ENCODE data around the gene GATAD2B. TPM values are rescaled to one million over a fixed set of nuclear protein-coding genes. Genes with fewer than 3 reads are reported as not detected.

GATAD2B gene
- total RNA-seq, 1 donor from 2014 or later, result 48.4 TPM

GRCh38 chr1:153880024-153880423, 42.7 kb downstream of the GATAD2B start:
- Histone ChIP-seq H4K20me1 (ENCODE audit: insufficient read depth, low read length) (peaks cover 41% of the 10 kb centered on the region), H3K4me2 (ENCODE audit: low read length) (no peak overlapping the region), H2AFZ (ENCODE audit: low read depth, low read length) (no peak overlapping the region), H3K27ac (ENCODE audit: low read depth, low read length) (no peak overlapping the region), H3K9ac (ENCODE audit: low read length) (peak overlapping the region; percentile 84), H3K4me1 (ENCODE audit: insufficient read depth, low read length) (peaks cover 18% of the 10 kb centered on the region), H3K4me3 (ENCODE audit: insufficient read depth, low read depth, low read length) (no peak overlapping the region), H3K36me3 (ENCODE audit: insufficient read depth, low read length) (no peaks in the 10 kb centered on the region), H3K27me3 (ENCODE audit: insufficient read depth, low read length) (no peaks in the 10 kb centered on the region), H3K9me3 (ENCODE audit: insufficient read depth, low read depth, low read length) (no peaks in the 10 kb centered on the region), H3K79me2 (ENCODE audit: insufficient read depth, low read length) (peaks cover 86% of the 10 kb centered on the region)
- Mint-ChIP-seq H3K4me3 (ENCODE audit: unreplicated experiment) (no peak overlapping the region), H3K9me3 (ENCODE audit: unreplicated experiment) (no peaks in the 10 kb centered on the region), H3K4me1 (ENCODE audit: low read depth, unreplicated experiment) (peaks cover 7% of the 10 kb centered on the region), H3K27ac (ENCODE audit: unreplicated experiment) (no peak overlapping the region), H3K27me3 (ENCODE audit: low read depth, unreplicated experiment) (no peaks in the 10 kb centered on the region), H3K36me3 (ENCODE audit: low read depth, unreplicated experiment) (no peaks in the 10 kb centered on the region)
- DNase-seq (ENCODE audit: low read depth), result no peak
- TF ChIP-seq CTCF (IDR thresholded peaks at IDR 0.05; ENCODE audit: insufficient read depth, low read depth, low read length) (no peak), EZH2 (IDR thresholded peaks at IDR 0.05; ENCODE audit: insufficient read depth, low read length) (no peak)
- FAIRE-seq, result no peak

GRCh38 chr1:153877112-153877511, 45.7 kb downstream of the GATAD2B start:
- Histone ChIP-seq H3K27me3 (ENCODE audit: insufficient read depth, low read length) (no peaks in the 10 kb centered on the region), H3K9ac (ENCODE audit: low read length) (no peak overlapping the region), H3K9me3 (ENCODE audit: insufficient read depth, low read depth, low read length) (no peaks in the 10 kb centered on the region), H3K4me3 (ENCODE audit: insufficient read depth, low read depth, low read length) (no peak overlapping the region), H4K20me1 (ENCODE audit: insufficient read depth, low read length) (peaks cover 56% of the 10 kb centered on the region), H3K79me2 (ENCODE audit: insufficient read depth, low read length) (peaks cover 86% of the 10 kb centered on the region), H2AFZ (ENCODE audit: low read depth, low read length) (no peak overlapping the region), H3K27ac (ENCODE audit: low read depth, low read length) (no peak overlapping the region), H3K4me1 (ENCODE audit: insufficient read depth, low read length) (peaks cover 16% of the 10 kb centered on the region), H3K4me2 (ENCODE audit: low read length) (no peak overlapping the region), H3K36me3 (ENCODE audit: insufficient read depth, low read length) (no peaks in the 10 kb centered on the region)
- FAIRE-seq (no peak), DNase-seq (ENCODE audit: low read depth) (no peak)
- Mint-ChIP-seq H3K36me3 (ENCODE audit: low read depth, unreplicated experiment) (no peaks in the 10 kb centered on the region), H3K27me3 (ENCODE audit: low read depth, unreplicated experiment) (no peaks in the 10 kb centered on the region), H3K4me1 (ENCODE audit: low read depth, unreplicated experiment) (peaks cover 3% of the 10 kb centered on the region), H3K4me3 (ENCODE audit: unreplicated experiment) (no peak overlapping the region), H3K27ac (ENCODE audit: unreplicated experiment) (no peak overlapping the region), H3K9me3 (ENCODE audit: unreplicated experiment) (no peaks in the 10 kb centered on the region)
- TF ChIP-seq CTCF (IDR thresholded peaks at IDR 0.05; ENCODE audit: insufficient read depth, low read depth, low read length) (no peak), EZH2 (IDR thresholded peaks at IDR 0.05; ENCODE audit: insufficient read depth, low read length) (no peak)

- Mint-ChIP-seq H3K9me3 (ENCODE audit: unreplicated experiment) (no peaks in the 10 kb centered on the region), H3K4me3 (ENCODE audit: unreplicated experiment) (no peak overlapping the region), H3K27me3 (ENCODE audit: low read depth, unreplicated experiment) (no peaks in the 10 kb centered on the region), H3K36me3 (ENCODE audit: low read depth, unreplicated experiment) (no peaks in the 10 kb centered on the region), H3K4me1 (ENCODE audit: low read depth, unreplicated experiment) (no peaks in the 10 kb centered on the region), H3K27ac (ENCODE audit: unreplicated experiment) (no peak overlapping the region)
- FAIRE-seq, result no peak
- Histone ChIP-seq H3K4me3 (ENCODE audit: insufficient read depth, low read depth, low read length) (no peak overlapping the region), H4K20me1 (ENCODE audit: insufficient read depth, low read length) (peaks cover 58% of the 10 kb centered on the region), H3K27ac (ENCODE audit: low read depth, low read length) (no peak overlapping the region), H3K4me2 (ENCODE audit: low read length) (no peak overlapping the region), H2AFZ (ENCODE audit: low read depth, low read length) (no peak overlapping the region), H3K4me1 (ENCODE audit: insufficient read depth, low read length) (no peaks in the 10 kb centered on the region), H3K27me3 (ENCODE audit: insufficient read depth, low read length) (no peaks in the 10 kb centered on the region), H3K9me3 (ENCODE audit: insufficient read depth, low read depth, low read length) (no peaks in the 10 kb centered on the region), H3K36me3 (ENCODE audit: insufficient read depth, low read length) (no peaks in the 10 kb centered on the region), H3K79me2 (ENCODE audit: insufficient read depth, low read length) (peaks cover 82% of the 10 kb centered on the region), H3K9ac (ENCODE audit: low read length) (no peak overlapping the region)
- DNase-seq (ENCODE audit: low read depth), result no peak
- no peak for TF ChIP-seq EZH2 (IDR thresholded peaks at IDR 0.05; ENCODE audit: insufficient read depth, low read length)
- no peak for TF ChIP-seq CTCF (IDR thresholded peaks at IDR 0.05; ENCODE audit: insufficient read depth, low read depth, low read length)
Measured at GRCh38 chr1:153872934-153873333, 49.8 kb downstream of the GATAD2B start.

Measured in astrocyte (in vitro differentiated cells and primary cell).